Measurements from ENCODE around the gene SPOCK1. TPM values are rescaled to one million over a fixed set of nuclear protein-coding genes. Genes with fewer than 3 reads are reported as not detected.

SPOCK1 gene
- total and polyA plus RNA-seq, 2 experiments from 2014 or later = 8.2 to 10.5 TPM

GRCh38 chr5:137533963-137534362 is 34.8 kb upstream of the SPOCK1 start (continued):
- TF ChIP-seq ZNF462 (CRISPR knock-in tag; IDR thresholded peaks at IDR 0.05) (no peak), CREB1 (CRISPR knock-in tag; IDR thresholded peaks at IDR 0.05; ENCODE audit: low read depth) (no peak), STAT1 (IDR thresholded peaks at IDR 0.05; ENCODE audit: unreplicated experiment) (no peak), ETS1 (IDR thresholded peaks at IDR 0.05) (no peak), NANOG (IDR thresholded peaks at IDR 0.05; ENCODE audit: borderline replicate concordance) (no peak), ZNF114 (CRISPR knock-in tag; IDR thresholded peaks at IDR 0.05) (no peak), CTCF (conservative IDR thresholded peaks at IDR 0.05; ENCODE audit: low read depth in 2 of 2) (no peak)

GRCh38 chr5:137531266-137531665 is 32.1 kb upstream of the SPOCK1 start:
- H3K27ac ChIP-seq (ENCODE audit: low read depth) = no peak overlapping the region
- H3K4me2 ChIP-seq = no peak overlapping the region
- TF ChIP-seq REST (IDR thresholded peaks at IDR 0.05; ENCODE audit: unreplicated experiment) (no peak), POLR2AphosphoS5 (IDR thresholded peaks at IDR 0.05; ENCODE audit: low read depth) (no peak)
- H3K36me3 Mint-ChIP-seq (ENCODE audit: low read depth) = peaks cover 15% of the 10 kb centered on the region
- H3K4me1 ChIP-seq (ENCODE audit: insufficient read depth) = no peaks in the 10 kb centered on the region
- no peaks in the 10 kb centered on the region for H3F3A ChIP-seq (replicated peaks; ENCODE audit: low read depth)
- no peak overlapping the region for H2AFZ ChIP-seq
- H3K4me1 Mint-ChIP-seq = no peaks in the 10 kb centered on the region
- no peaks in the 10 kb centered on the region for H3K36me3 ChIP-seq (ENCODE audit: insufficient read depth)
- no peaks in the 10 kb centered on the region for H3K9me2 ChIP-seq (ENCODE audit: insufficient read depth)
- no peak for DNase-seq (ENCODE audit: low spot score)
- no peaks in the 10 kb centered on the region for H4K20me1 ChIP-seq (replicated peaks; ENCODE audit: insufficient read depth)
- no peaks in the 10 kb centered on the region for H3K79me2 ChIP-seq (replicated peaks; ENCODE audit: insufficient read depth)
- H3K27me3 Mint-ChIP-seq (ENCODE audit: insufficient read depth, low read depth, poor library complexity) = peaks cover under 1% of the 10 kb centered on the region
- no peak overlapping the region for H3K4me3 ChIP-seq
- no peak for ATAC-seq
- H3K27ac Mint-ChIP-seq = no peak overlapping the region
- H3K27me3 ChIP-seq (ENCODE audit: insufficient read depth) = no peaks in the 10 kb centered on the region
- peaks cover 41% of the 10 kb centered on the region for H3K9me3 Mint-ChIP-seq
- H3K4me3 Mint-ChIP-seq = no peak overlapping the region

Measured in GM23338 (cell line).